Right ventricle myocardium inferior (tissue), 1 donor: ENCODE data around the gene RASAL1. TPM values are rescaled to one million over a fixed set of nuclear protein-coding genes. Genes with fewer than 3 reads are reported as not detected.
A peak's percentile ranks its signal among the peaks of the same experiment; 100 is the strongest.

Experiments used
- ATAC-seq: fragments of 200-7000 bp; cut with Tn5 transposase; one replicate; pipeline ENCODE4 v1.9.1; 2020; ENCODE audit warnings: mild to moderate bottlenecking, moderate library complexity
- DNase-seq: peaks from one replicate; pipeline ENCODE4 v3.0.0; 2021; ENCODE audit errors: missing footprints
- intact Hi-C: fragments of 100-400 bp; cut with DNase I; formaldehyde crosslinking; loops from one replicate; pipeline ENCODE4 v1.11.0; 2022
- total RNA-seq: library from RNA; stranded (reverse); fragmentation: NEBNext Ultra II Directional; extraction: Animal tissue kit (Norgen Biotek cat#: 25700); gene quantifications from one replicate; pipeline ENCODE4 v1.2.1, GENCODE V29; 2021
- donor health status: DM: no; HTN: yes; CAD: no; lungs with severe emphysema.

RASAL1 gene
- total RNA-seq, 1 donor from 2014 or later = not detected

DNA sequence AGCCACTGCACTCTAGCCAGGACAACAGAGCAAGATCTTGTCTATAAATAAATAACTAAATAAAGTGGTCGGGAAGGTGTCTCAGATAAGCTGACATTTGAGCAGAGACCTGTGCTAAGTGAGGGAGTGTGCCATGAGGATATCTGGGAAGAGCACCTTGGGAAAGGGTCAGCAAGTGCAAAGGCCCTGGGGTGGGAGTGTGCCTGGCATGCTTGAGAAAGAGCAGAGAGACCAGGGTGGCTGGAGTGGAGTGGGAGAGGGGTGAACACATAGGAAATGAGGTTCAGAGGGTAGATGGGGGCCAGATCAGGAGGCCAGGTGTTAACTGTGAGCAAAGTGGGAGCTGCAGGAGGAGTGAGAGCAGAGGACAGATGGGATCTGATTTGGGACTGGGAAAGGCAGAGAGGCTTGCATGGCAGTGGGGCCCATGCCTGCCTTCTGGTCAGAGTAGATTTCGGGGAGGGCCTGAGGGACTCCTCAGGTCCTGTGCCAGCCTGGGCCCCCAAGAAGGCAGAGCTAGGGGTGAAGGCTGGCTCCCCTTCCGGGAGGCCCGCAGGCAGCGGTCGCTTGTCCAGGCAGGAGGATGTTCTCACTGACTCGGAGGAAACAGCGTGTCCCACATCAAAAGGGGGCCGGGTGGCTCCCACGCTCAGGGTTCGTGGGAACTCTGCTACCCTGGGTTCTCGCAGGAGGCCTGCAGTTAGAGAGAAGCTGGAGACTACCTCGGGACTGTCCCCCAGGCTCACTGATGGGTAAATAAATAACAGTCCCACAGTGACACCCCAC lies 46.4 kb downstream of the RASAL1 start:
- intact Hi-C loops = no loop called here
- no peak for DNase-seq
- no peak for ATAC-seq

GRCh38 chr12:113088037-113088436 lies 47.5 kb downstream of the RASAL1 start:
- intact Hi-C loops = no loop called here
- peak; percentile 34 for DNase-seq
- no peak for ATAC-seq

- ATAC-seq = no peak
- intact Hi-C loops = no loop called here
Observed at GRCh38 chr12:113087193-113087592, 48.4 kb downstream of the RASAL1 start.

GRCh38 chr12:113086249-113087164 lies 49.1 kb downstream of the RASAL1 start:
- DNase-seq (peak; percentile 47), ATAC-seq (no peak)
- intact Hi-C loops = no loop called here

More at GRCh38 chr12:113087193-113087592, 48.4 kb downstream of the RASAL1 start:
- DNase-seq = no peak

- intact Hi-C loops = no loop called here
- ATAC-seq (peak; percentile 49), DNase-seq (no peak)
Observed at GRCh38 chr12:113083863-113084435, 51.6 kb downstream of the RASAL1 start.

DNA sequence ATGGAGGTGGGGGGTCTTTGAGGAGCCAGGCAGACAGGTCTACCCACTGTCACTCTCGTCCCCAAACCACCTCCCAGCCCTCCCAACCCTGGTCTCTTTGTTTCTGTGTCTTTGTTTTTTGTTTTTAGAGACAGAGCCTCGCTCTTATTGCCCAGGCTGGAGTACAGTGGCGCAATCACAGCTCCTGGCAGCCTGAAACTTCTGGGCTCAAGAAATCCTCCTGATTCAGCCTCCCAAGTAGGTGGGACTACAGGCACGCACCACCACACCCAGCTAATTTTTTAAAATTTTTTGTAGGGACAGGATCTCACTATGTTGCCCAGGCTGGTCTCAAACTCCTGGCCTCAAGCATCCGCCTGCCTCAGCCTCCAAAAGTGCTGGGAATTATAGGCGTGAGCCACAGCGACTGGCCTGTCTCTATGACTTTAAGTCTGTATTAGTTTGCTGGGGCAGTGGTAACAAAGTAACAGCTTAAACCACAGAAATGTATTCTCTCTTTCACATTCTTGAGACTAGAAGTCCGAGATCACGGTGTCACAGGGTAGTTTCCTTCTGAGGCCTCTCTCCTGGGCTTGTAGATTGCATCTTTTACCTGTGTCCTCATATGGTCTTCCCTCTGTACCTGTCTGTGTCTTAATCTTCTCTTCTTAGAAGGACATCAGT lies 52.9 kb downstream of the RASAL1 start:
- ATAC-seq (no peak), DNase-seq (no peak)
- intact Hi-C loops = no loop called here

GRCh38 chr12:113081873-113082272 lies 53.7 kb downstream of the RASAL1 start:
- no peak for DNase-seq
- peak; percentile 17 for ATAC-seq
- intact Hi-C loops = no loop called here

DNA sequence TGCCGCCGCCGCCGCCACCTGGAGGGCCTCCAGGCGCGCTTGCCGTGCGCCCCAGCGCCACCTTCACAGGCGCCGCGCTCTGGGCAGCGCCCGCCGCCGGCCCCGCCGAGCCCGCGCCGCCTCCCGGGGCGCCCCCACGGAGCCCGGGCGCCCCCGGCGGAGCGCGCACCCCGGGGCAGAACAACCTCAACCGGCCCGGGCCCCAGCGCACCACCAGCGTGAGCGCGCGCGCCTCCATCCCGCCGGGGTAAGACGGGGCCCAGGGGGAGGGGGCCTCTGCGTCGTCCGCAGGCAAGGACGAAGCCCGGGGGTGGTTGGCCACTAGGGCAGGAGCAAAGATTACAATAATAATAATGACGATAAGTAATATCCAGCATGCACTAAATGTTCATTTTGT lies 57.7 kb downstream of the RASAL1 start:
- DNase-seq = no peak
- intact Hi-C loops = no loop called here
- ATAC-seq = no peak

DNA sequence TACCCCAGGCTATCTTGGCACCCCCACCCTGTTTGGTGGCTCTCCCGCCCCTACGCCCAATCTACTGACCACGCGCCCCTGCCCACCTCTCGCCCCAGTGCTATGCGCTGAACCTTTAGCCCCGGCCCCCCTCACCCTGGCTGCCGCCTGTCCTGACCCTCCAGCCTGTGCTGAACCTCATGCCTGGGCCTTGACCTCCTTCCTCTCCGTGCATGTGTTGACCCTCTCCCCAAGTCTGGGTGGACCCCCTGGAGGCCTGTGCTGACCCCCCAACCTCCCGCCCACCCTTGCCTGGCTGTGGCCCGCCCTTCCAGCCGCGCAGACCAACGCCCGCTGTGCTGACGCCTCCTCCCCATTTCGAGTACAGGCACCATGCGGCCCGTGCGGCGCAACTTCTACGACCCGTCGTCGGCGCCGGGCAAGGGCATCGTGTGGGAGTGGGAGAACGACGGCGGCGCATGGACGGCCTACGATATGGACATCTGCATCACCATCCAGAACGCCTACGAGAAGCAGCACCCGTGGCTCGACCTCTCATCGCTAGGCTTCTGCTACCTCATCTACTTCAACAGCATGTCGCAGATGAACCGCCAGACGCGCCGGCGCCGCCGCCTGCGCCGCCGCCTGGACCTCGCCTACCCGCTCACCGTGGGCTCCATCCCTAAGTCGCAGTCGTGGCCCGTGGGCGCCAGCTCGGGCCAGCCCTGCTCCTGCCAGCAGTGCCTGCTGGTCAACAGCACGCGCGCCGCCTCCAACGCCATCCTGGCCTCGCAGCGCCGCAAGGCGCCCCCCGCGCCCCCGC lies 58.3 kb downstream of the RASAL1 start:
- DNase-seq (no peak), ATAC-seq (no peak)
- intact Hi-C loops = no loop called here

GRCh38 chr12:113075137-113075683 lies 60.4 kb downstream of the RASAL1 start:
- ATAC-seq (no peak), DNase-seq (no peak)
- intact Hi-C loops = no loop called here

- intact Hi-C loops = no loop called here
- DNase-seq (no peak), ATAC-seq (no peak)
Observed at GRCh38 chr12:113073586-113073985, 62.0 kb downstream of the RASAL1 start.

DNA sequence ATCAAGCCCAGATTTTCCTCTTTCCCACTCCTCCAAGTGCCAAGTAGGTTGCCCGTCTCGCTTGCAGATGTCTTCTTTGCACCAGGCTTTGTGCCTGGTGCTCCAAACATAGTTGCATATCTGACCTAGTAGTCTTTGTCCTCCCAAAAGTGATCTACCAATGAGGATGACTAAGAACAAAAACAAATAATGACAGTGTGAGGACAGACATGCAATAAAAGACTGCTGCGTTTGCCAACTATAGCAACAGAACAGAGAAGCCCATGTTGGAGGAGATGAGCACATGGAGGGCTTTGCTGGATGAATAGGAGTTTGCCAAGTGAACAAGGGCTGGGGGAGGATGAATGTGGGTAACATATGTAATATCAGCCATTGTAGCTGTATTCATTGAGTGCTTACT lies 63.4 kb downstream of the RASAL1 start:
- ATAC-seq (no peak), DNase-seq (no peak)
- intact Hi-C loops = no loop called here

GRCh38 chr12:113071135-113072112 lies 64.1 kb downstream of the RASAL1 start:
- ATAC-seq = peak; percentile 77
- intact Hi-C loops = no loop called here
- no peak for DNase-seq

GRCh38 chr12:113070117-113070906 lies 65.2 kb downstream of the RASAL1 start:
- intact Hi-C loops = no loop called here
- peak; percentile 35 for ATAC-seq
- no peak for DNase-seq

DNA sequence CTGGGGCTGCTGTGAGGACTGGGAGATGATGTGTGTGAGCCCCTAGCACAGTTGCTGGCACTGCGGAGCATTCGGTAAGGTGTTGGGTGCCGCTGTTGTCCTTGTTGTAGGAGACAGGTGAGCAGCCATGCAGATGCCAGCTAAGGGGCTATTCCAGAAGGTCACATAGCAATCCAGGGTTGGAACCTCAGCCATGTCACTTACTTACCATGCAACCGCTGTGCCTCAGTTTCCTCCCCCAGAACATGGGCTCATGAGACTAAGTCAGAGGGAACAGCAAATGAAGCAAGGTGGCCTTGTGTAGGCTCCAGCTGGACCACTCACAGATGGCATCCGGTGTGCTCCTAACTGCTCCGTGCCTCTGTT lies 65.8 kb downstream of the RASAL1 start:
- intact Hi-C loops = no loop called here
- ATAC-seq = no peak

GRCh38 chr12:113069149-113069548 lies 66.4 kb downstream of the RASAL1 start:
- no peak for ATAC-seq
- intact Hi-C loops = no loop called here
- DNase-seq = no peak

More for the DNA sequence above, 65.8 kb downstream of the RASAL1 start:
- no peak for DNase-seq
